ENCODE data around the gene FGD2. TPM values are rescaled to one million over a fixed set of nuclear protein-coding genes. Genes with fewer than 3 reads are reported as not detected.
"Not testable (repeated sequence)": the region's sequence is repeated elsewhere in the genome, so short reads cannot be mapped to it uniquely, and the experiment has no call there.

The FGD2 gene
- total RNA-seq, 1 donor from 2014 or later, result not detected

GRCh38 chr6:36989264-36989663 is 16.2 kb upstream of the FGD2 start:
- no peak overlapping the region for H3K27ac Mint-ChIP-seq
- H3K36me3 Mint-ChIP-seq (ENCODE audit: insufficient read depth), result no peaks in the 10 kb centered on the region
- no peaks in the 10 kb centered on the region for H3K9me3 Mint-ChIP-seq (ENCODE audit: low read depth)
- H3K4me3 Mint-ChIP-seq (ENCODE audit: low read depth), result no peak overlapping the region
- H3K4me1 Mint-ChIP-seq (ENCODE audit: low read depth), result peaks cover 11% of the 10 kb centered on the region
- no peak for TF ChIP-seq CTCF (IDR thresholded peaks at IDR 0.05; ENCODE audit: unreplicated experiment)
- H3K27me3 Mint-ChIP-seq, result peaks cover 11% of the 10 kb centered on the region
- DNase-seq (ENCODE audit: low spot score, unreplicated experiment), result no peak

- H3K9me3 Mint-ChIP-seq (ENCODE audit: low read depth); H3K4me3 Mint-ChIP-seq (ENCODE audit: low read depth); H3K27ac Mint-ChIP-seq; DNase-seq (ENCODE audit: low spot score, unreplicated experiment); H3K36me3 Mint-ChIP-seq (ENCODE audit: insufficient read depth): not testable (repeated sequence)
- H3K27me3 Mint-ChIP-seq, result peaks cover 11% of the 10 kb centered on the region
- peaks cover 11% of the 10 kb centered on the region for H3K4me1 Mint-ChIP-seq (ENCODE audit: low read depth)
Observed at GRCh38 chr6:36990401-36990800, 15.1 kb upstream of the FGD2 start.

GRCh38 chr6:36997811-36998722 is 7.4 kb upstream of the FGD2 start:
- Mint-ChIP-seq H3K27ac (no peak overlapping the region), H3K36me3 (ENCODE audit: insufficient read depth) (no peaks in the 10 kb centered on the region), H3K4me1 (ENCODE audit: low read depth) (peaks cover 3% of the 10 kb centered on the region), H3K9me3 (ENCODE audit: low read depth) (no peaks in the 10 kb centered on the region), H3K4me3 (ENCODE audit: low read depth) (no peak overlapping the region), H3K27me3 (peaks cover 23% of the 10 kb centered on the region)
- TF ChIP-seq CTCF (IDR thresholded peaks at IDR 0.05; ENCODE audit: unreplicated experiment), result no peak
- DNase-seq (ENCODE audit: low spot score, unreplicated experiment), result no peak

- no peak overlapping the region for H3K27ac Mint-ChIP-seq
- no peaks in the 10 kb centered on the region for H3K36me3 Mint-ChIP-seq (ENCODE audit: insufficient read depth)
- TF ChIP-seq CTCF (IDR thresholded peaks at IDR 0.05; ENCODE audit: unreplicated experiment), result no peak
- H3K4me1 Mint-ChIP-seq (ENCODE audit: low read depth), result peaks cover 3% of the 10 kb centered on the region
- peaks cover 20% of the 10 kb centered on the region for H3K27me3 Mint-ChIP-seq
- H3K4me3 Mint-ChIP-seq (ENCODE audit: low read depth), result no peak overlapping the region
- no peaks in the 10 kb centered on the region for H3K9me3 Mint-ChIP-seq (ENCODE audit: low read depth)
- DNase-seq (ENCODE audit: low spot score, unreplicated experiment), result no peak
Observed at GRCh38 chr6:36998723-36999038, 6.8 kb upstream of the FGD2 start.

- Mint-ChIP-seq H3K4me1 (ENCODE audit: low read depth) (peaks cover 3% of the 10 kb centered on the region), H3K36me3 (ENCODE audit: insufficient read depth) (no peaks in the 10 kb centered on the region), H3K27ac (no peak overlapping the region), H3K4me3 (ENCODE audit: low read depth) (no peak overlapping the region), H3K27me3 (peaks cover 17% of the 10 kb centered on the region), H3K9me3 (ENCODE audit: low read depth) (no peaks in the 10 kb centered on the region)
- TF ChIP-seq CTCF (IDR thresholded peaks at IDR 0.05; ENCODE audit: unreplicated experiment), result no peak
- no peak for DNase-seq (ENCODE audit: low spot score, unreplicated experiment)
Observed at GRCh38 chr6:36999061-36999750, 6.2 kb upstream of the FGD2 start.
